H9 (cell line): ENCODE results near the gene TEX261. TPM values are rescaled to one million over a fixed set of nuclear protein-coding genes. Genes with fewer than 3 reads are reported as not detected.

Experiments
- DNase-seq: peaks from one replicate; pipeline ENCODE4 v3.0.0-alpha.2; 2017
- H2AFZ ChIP-seq: one replicate; pipeline ENCODE4 v1.6.1; 2013; ENCODE audit warnings: mild to moderate bottlenecking, low read length, control low read depth, moderate library complexity
- H2AK5ac ChIP-seq: 2 replicates; pipeline ENCODE4 v1.6.1; 2013; ENCODE audit warnings: low read length, control low read depth, mixed read lengths; ENCODE audit not compliant: insufficient read length
- H2BK120ac ChIP-seq: one replicate; pipeline ENCODE4 v1.6.1; 2013; ENCODE audit warnings: low read depth, mild to moderate bottlenecking, low read length, control low read depth, inconsistent platforms; ENCODE audit not compliant: poor library complexity, severe bottlenecking
- H2BK12ac ChIP-seq: 2 replicates; pipeline ENCODE4 v1.6.1; 2013; ENCODE audit warnings: low read length, control low read depth, mixed read lengths, low read depth; ENCODE audit not compliant: insufficient read length
- H2BK15ac ChIP-seq: 2 replicates; pipeline ENCODE4 v1.6.1; 2013; ENCODE audit warnings: low read depth, low read length, control low read depth
- H2BK20ac ChIP-seq: one replicate; pipeline ENCODE4 v1.6.1; 2013; ENCODE audit warnings: low read depth, mild to moderate bottlenecking, low read length, control low read depth, inconsistent platforms; ENCODE audit not compliant: poor library complexity, severe bottlenecking
- H2BK5ac ChIP-seq: 2 replicates; pipeline ENCODE4 v1.6.1; 2013; ENCODE audit warnings: low read length, control low read depth, mixed read lengths; ENCODE audit not compliant: insufficient read length
- H3K14ac ChIP-seq: 2 replicates; pipeline ENCODE4 v1.6.1; 2013; ENCODE audit warnings: low read length, control low read depth; ENCODE audit not compliant: insufficient read depth
- H3K18ac ChIP-seq: 2 replicates; pipeline ENCODE4 v1.6.1; 2013; ENCODE audit warnings: low read depth, mild to moderate bottlenecking, mixed read lengths, low read length, control low read depth; ENCODE audit not compliant: insufficient read length
- H3K23ac ChIP-seq: 2 replicates; pipeline ENCODE4 v1.6.1; 2013; ENCODE audit warnings: low read length, control low read depth, mixed read lengths, low read depth; ENCODE audit not compliant: insufficient read length
- H3K23me2 ChIP-seq: 2 replicates; pipeline ENCODE4 v1.6.1; 2013; ENCODE audit warnings: low read depth, mild to moderate bottlenecking, mixed read lengths, low read length, control low read depth; ENCODE audit not compliant: insufficient read length, poor library complexity, severe bottlenecking
- H3K27ac ChIP-seq: 2 replicates; pipeline ENCODE4 v1.5.1; 2013; ENCODE audit warnings: low read length, control low read depth, mixed read lengths, low read depth; ENCODE audit not compliant: insufficient read length
- H3K27me3 ChIP-seq: 2 replicates; pipeline ENCODE4 v1.6.1; 2013; ENCODE audit warnings: low read length, control low read depth, inconsistent platforms; ENCODE audit not compliant: insufficient read depth
- H3K4ac ChIP-seq: 2 replicates; pipeline ENCODE4 v1.6.1; 2013; ENCODE audit warnings: low read depth, mild to moderate bottlenecking, control low read depth, inconsistent platforms, low read length, moderate library complexity
- H3K4me1 ChIP-seq: 2 replicates; pipeline ENCODE4 v1.6.1; 2013; ENCODE audit warnings: low read length, control low read depth, inconsistent platforms; ENCODE audit not compliant: insufficient read depth
- H3K4me2 ChIP-seq: 2 replicates; pipeline ENCODE4 v1.6.1; 2013; ENCODE audit warnings: low read length, control low read depth, mixed read lengths; ENCODE audit not compliant: insufficient read length, insufficient read depth
- H3K56ac ChIP-seq: 2 replicates; pipeline ENCODE4 v1.6.1; 2013; ENCODE audit warnings: low read depth, mild to moderate bottlenecking, mixed read lengths, low read length, control low read depth; ENCODE audit not compliant: insufficient read length
- H3K79me1 ChIP-seq: 2 replicates; pipeline ENCODE4 v1.6.1; 2013; ENCODE audit warnings: low read depth, mild to moderate bottlenecking, moderate library complexity, low read length, control low read depth, inconsistent platforms; ENCODE audit not compliant: insufficient read depth, poor library complexity, severe bottlenecking
- H3K79me2 ChIP-seq: 2 replicates; pipeline ENCODE4 v1.6.1; 2013; ENCODE audit warnings: low read length, control low read depth, inconsistent platforms; ENCODE audit not compliant: insufficient read depth
- H3K9ac ChIP-seq: 2 replicates; pipeline ENCODE4 v1.6.1; 2013; ENCODE audit warnings: low read length, control low read depth, mixed read lengths; ENCODE audit not compliant: insufficient read length; ENCODE audit errors: extremely low read depth
- H3K9me3 ChIP-seq: one replicate; pipeline ENCODE4 v1.6.1; 2013; ENCODE audit warnings: low read depth, low read length, inconsistent platforms; ENCODE audit not compliant: control insufficient read depth
- H3T11ph ChIP-seq: one replicate; pipeline ENCODE4 v1.6.1; 2013; ENCODE audit warnings: mild to moderate bottlenecking, low read length, control low read depth, inconsistent platforms
- H4K20me1 ChIP-seq: one replicate; pipeline ENCODE4 v1.6.1; 2013; ENCODE audit not compliant: control insufficient read depth, insufficient read length, insufficient read depth
- H4K5ac ChIP-seq: 2 replicates; pipeline ENCODE4 v1.6.1; 2013; ENCODE audit warnings: low read depth, mild to moderate bottlenecking, mixed read lengths, low read length, control low read depth; ENCODE audit not compliant: insufficient read length
- H4K8ac ChIP-seq: replicated peaks from 2 replicates; pipeline ENCODE4 v1.6.1; 2013; ENCODE audit warnings: low read length, control low read depth, mixed read lengths, low read depth; ENCODE audit not compliant: insufficient read length
- H4K91ac ChIP-seq: 2 replicates; pipeline ENCODE4 v1.6.1; 2013; ENCODE audit warnings: low read depth, mild to moderate bottlenecking, moderate library complexity, mixed read lengths, low read length, control low read depth; ENCODE audit not compliant: insufficient read length
- H3K27ac Mint-ChIP-seq, 3 experiments: 2 replicates in 2 of 3; 3 replicates in 1 of 3; pipeline ENCODE4 v1.8.0; 2020 to 2021; ENCODE audit warnings: mixed read lengths in 3 of 3, mild to moderate bottlenecking in 1 of 3, moderate library complexity in 1 of 3
- H3K27me3 Mint-ChIP-seq: 2 replicates; pipeline ENCODE4 v1.8.0; 2021; ENCODE audit warnings: low read depth, mild to moderate bottlenecking, moderate library complexity, mixed read lengths
- H3K36me3 Mint-ChIP-seq, 3 experiments: 2 replicates in 2 of 3; 3 replicates in 1 of 3; pipeline ENCODE4 v1.8.0; 2020 to 2021; ENCODE audit warnings: low read depth in 3 of 3, mixed read lengths in 3 of 3; ENCODE audit not compliant: insufficient read depth in 1 of 3
- H3K4me1 Mint-ChIP-seq, 2 experiments: 2 replicates each; pipeline ENCODE4 v1.8.0; 2020; ENCODE audit warnings: mixed read lengths in 2 of 2
- H3K4me3 Mint-ChIP-seq, 2 experiments: 2 replicates in 1 of 2; 3 replicates in 1 of 2; pipeline ENCODE4 v1.8.0; 2020 to 2021; ENCODE audit warnings: mild to moderate bottlenecking in 2 of 2, mixed read lengths in 2 of 2, moderate library complexity in 1 of 2
- H3K9me3 Mint-ChIP-seq, 2 experiments: 2 replicates in 1 of 2; 3 replicates in 1 of 2; pipeline ENCODE4 v1.8.0; 2020; ENCODE audit warnings: mild to moderate bottlenecking in 2 of 2, mixed read lengths in 2 of 2, moderate library complexity in 1 of 2
- CTCF ChIP-seq: fragments of 200-600 bp; sonication (generic); conservative IDR thresholded peaks from 3 replicates; pipeline ENCODE4 v1.8.0; 2021; ENCODE audit warnings: antibody characterized with exemption, mild to moderate bottlenecking
- WGBS: extraction: QIAGEN DNeasy Blood & Tissue Kit; methylation state at CpG from one replicate; pipeline ENCODE4 v1.1.7; 2013; ENCODE audit warnings: missing lambda C conversion rate, low lambda C conversion rate, mixed read lengths; ENCODE audit not compliant: insufficient read length; ENCODE audit errors: extremely low coverage; 5-methylcytosine and 5-hydroxymethylcytosine counted together
- total RNA-seq: library from RNA; stranded (reverse); gene quantifications from 2 replicates; pipeline ENCODE4 v1.2.1, GENCODE V29; 2021

The TEX261 gene
- total RNA-seq, 1 experiment from 2014 or later = 19.2 TPM

DNA sequence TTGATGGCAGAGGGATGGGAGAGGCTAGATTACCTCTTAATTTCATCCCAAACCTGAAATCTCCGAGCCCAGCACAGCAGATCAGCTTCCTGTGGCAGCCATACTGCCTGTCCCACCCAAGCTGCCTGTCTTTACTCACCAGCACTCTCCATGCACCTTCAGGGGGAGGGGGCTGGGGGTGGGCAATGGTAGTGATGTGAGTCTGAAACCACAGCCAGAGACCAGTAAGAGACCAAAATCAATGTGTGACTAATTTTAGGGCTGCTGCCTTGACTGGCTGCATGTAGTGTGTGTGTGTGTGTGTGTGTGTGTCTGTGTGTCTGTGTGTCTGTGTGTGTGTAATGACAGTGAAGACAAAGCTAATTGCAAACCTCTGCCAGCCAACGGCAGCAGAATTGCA, 11.7 kb upstream of the TEX261 start:
- no CpG with 5 or more reads among the region's 2 CpGs for WGBS
- no peak overlapping the region for H3K18ac ChIP-seq
- no peak overlapping the region for H2BK20ac ChIP-seq
- H4K5ac ChIP-seq = no peak overlapping the region
- no peak overlapping the region for H4K91ac ChIP-seq
- H4K8ac ChIP-seq = no peak overlapping the region
- H2AFZ ChIP-seq = no peak overlapping the region
- no peak overlapping the region for H2BK120ac ChIP-seq
- DNase-seq = no peak
- Mint-ChIP-seq H3K27me3 (peaks cover 22% of the 10 kb centered on the region), H3K36me3 (no peaks in the 10 kb centered on the region), H3K9me3 (no peaks in the 10 kb centered on the region), H3K4me1 (peaks cover 13 to 14% of the 10 kb centered on the region in 2 experiments), H3K27ac (peak overlapping the region in 1 of 3 experiments; percentile 92; a peak in 1 of 7 replicates), H3K4me3 (no peak overlapping the region)
- H2BK5ac ChIP-seq = no peak overlapping the region
- H3K9me3 ChIP-seq = no peaks in the 10 kb centered on the region
- no peak overlapping the region for H3K4ac ChIP-seq
- no peak overlapping the region for H3K14ac ChIP-seq
- no peaks in the 10 kb centered on the region for H3K27me3 ChIP-seq
- H3K23ac ChIP-seq = no peak overlapping the region
- H3T11ph ChIP-seq = no peak overlapping the region
- H3K23me2 ChIP-seq = peaks cover 2% of the 10 kb centered on the region
- no peaks in the 10 kb centered on the region for H4K20me1 ChIP-seq
- no peak overlapping the region for H3K9ac ChIP-seq
- peaks cover 7% of the 10 kb centered on the region; the same call in 1 of the 2 replicates for H3K4me1 ChIP-seq
- H2BK12ac ChIP-seq = no peak overlapping the region
- no peaks in the 10 kb centered on the region for H3K79me1 ChIP-seq
- TF ChIP-seq CTCF = no peak
- no peak overlapping the region for H3K56ac ChIP-seq
- no peak overlapping the region for H2AK5ac ChIP-seq
- no peaks in the 10 kb centered on the region for H3K79me2 ChIP-seq
- H3K4me2 ChIP-seq = no peak overlapping the region
- H2BK15ac ChIP-seq = no peak overlapping the region
- H3K27ac ChIP-seq = no peak overlapping the region
